Liver (tissue), 9 donors: ENCODE results near the gene GSG1. TPM values are rescaled to one million over a fixed set of nuclear protein-coding genes. Genes with fewer than 3 reads are reported as not detected.

Experiments used
- DNase-seq: peaks from one replicate; pipeline ENCODE4 v3.0.0-alpha.2; 2017; ENCODE audit warnings: low spot score
- H3K27ac ChIP-seq, 2 donors: one replicate each; pipeline ENCODE4 v1.7.0; 2013; ENCODE audit warnings: inconsistent platforms in 2 of 2, low read length in 2 of 2, control low read depth in 1 of 2, low read depth in 1 of 2, mild to moderate bottlenecking in 1 of 2
- H3K27me3 ChIP-seq, 4 donors: one replicate each; pipeline versions ENCODE4 v1.6.1 to v1.7.0; 2013; ENCODE audit warnings: low read length in 3 of 4, inconsistent platforms in 1 of 4, mild to moderate bottlenecking in 1 of 4, moderate library complexity in 1 of 4; ENCODE audit not compliant: control insufficient read depth in 4 of 4, insufficient read depth in 4 of 4
- H3K36me3 ChIP-seq, 4 donors: one replicate each; pipeline versions ENCODE4 v1.6.1 to v1.7.0; 2013; ENCODE audit warnings: low read length in 3 of 4, mild to moderate bottlenecking in 3 of 4, low read depth in 1 of 4, moderate library complexity in 1 of 4; ENCODE audit not compliant: control insufficient read depth in 4 of 4, insufficient read depth in 3 of 4
- H3K4me1 ChIP-seq, 4 donors: one replicate each; pipeline versions ENCODE4 v1.6.1 to v1.7.0; 2013; ENCODE audit warnings: low read length in 3 of 4, mild to moderate bottlenecking in 3 of 4, moderate library complexity in 1 of 4; ENCODE audit not compliant: control insufficient read depth in 4 of 4, insufficient read depth in 4 of 4
- H3K4me3 ChIP-seq, 3 donors: one replicate each; pipeline versions ENCODE4 v1.6.1 to v1.7.0; 2013; ENCODE audit warnings: low read length in 3 of 3, control low read depth in 1 of 3, low read depth in 1 of 3, mild to moderate bottlenecking in 1 of 3
- H3K9ac ChIP-seq, 2 donors: one replicate each; pipeline ENCODE4 v1.7.0; 2013; ENCODE audit warnings: low read length in 2 of 2, mild to moderate bottlenecking in 2 of 2, moderate library complexity in 2 of 2, control low read depth in 1 of 2, low read depth in 1 of 2
- H3K9me3 ChIP-seq, 4 donors: one replicate each; pipeline versions ENCODE4 v1.6.1 to v1.7.0; 2013; ENCODE audit warnings: low read length in 3 of 4; ENCODE audit not compliant: control insufficient read depth in 4 of 4
- EGR1 ChIP-seq, 2 donors: IDR thresholded peaks; 2 replicates each; pipeline ENCODE4 v1.6.1; 2016 to 2018; ENCODE audit warnings: antibody characterized with exemption in 2 of 2, low read depth in 2 of 2
- FOXA1 ChIP-seq: IDR thresholded peaks from 2 replicates; pipeline ENCODE4 v1.6.1; 2016; ENCODE audit warnings: antibody characterized with exemption
- FOXA2 ChIP-seq: IDR thresholded peaks from 2 replicates; pipeline ENCODE4 v1.6.1; 2016; ENCODE audit warnings: antibody characterized with exemption
- GABPA ChIP-seq, 2 donors: IDR thresholded peaks in 1 of 2; conservative IDR thresholded peaks in 1 of 2; 2 replicates each; pipeline ENCODE4 v1.6.1; 2016; ENCODE audit warnings: antibody characterized with exemption in 2 of 2, mild to moderate bottlenecking in 1 of 2, moderate library complexity in 1 of 2
- HNF4A ChIP-seq, 2 donors: conservative IDR thresholded peaks; 2 replicates each; pipeline ENCODE4 v1.6.1; 2016; ENCODE audit warnings: antibody characterized with exemption in 2 of 2, mild to moderate bottlenecking in 2 of 2
- HNF4G ChIP-seq: IDR thresholded peaks from 2 replicates; pipeline ENCODE4 v1.6.1; 2016; ENCODE audit warnings: antibody characterized with exemption
- JUND ChIP-seq, 2 donors: IDR thresholded peaks; 2 replicates each; pipeline ENCODE4 v1.6.1; 2016; ENCODE audit warnings: antibody characterized with exemption in 2 of 2
- RAD21 ChIP-seq, 2 donors: IDR thresholded peaks; 2 replicates each; pipeline ENCODE4 v1.6.1; 2016; ENCODE audit warnings: antibody characterized with exemption in 2 of 2, mild to moderate bottlenecking in 2 of 2
- RXRA ChIP-seq, 2 donors: IDR thresholded peaks; 2 replicates each; pipeline ENCODE4 v1.6.1; 2017 to 2018; ENCODE audit warnings: antibody characterized with exemption in 2 of 2, mild to moderate bottlenecking in 1 of 2
- SP1 ChIP-seq: IDR thresholded peaks from 2 replicates; pipeline ENCODE4 v1.6.1; 2018; ENCODE audit warnings: antibody characterized with exemption, mild to moderate bottlenecking
- TAF1 ChIP-seq: conservative IDR thresholded peaks from 2 replicates; pipeline ENCODE4 v1.6.1; 2016; ENCODE audit warnings: antibody characterized with exemption, mild to moderate bottlenecking
- YY1 ChIP-seq: IDR thresholded peaks from 2 replicates; pipeline ENCODE4 v1.6.1; 2016; ENCODE audit warnings: antibody characterized with exemption, mild to moderate bottlenecking
- WGBS: extraction: QIAGEN DNeasy Blood & Tissue Kit; methylation state at CpG from one replicate; pipeline ENCODE4 v1.1.7; 2013; 5-methylcytosine and 5-hydroxymethylcytosine counted together
- polyA plus RNA-seq, 2 donors: library from polyadenylated mRNA; stranded (reverse) in 1 of 2; unstranded in 1 of 2; fragments of 200-250 nt in 1 of 2; fragments of >200 nt in 1 of 2; fragmentation: Nextera tagmentation in 1 of 2; extraction: Ambion mirVana in 1 of 2; gene quantifications; one replicate each; pipeline versions ENCODE4 v1.2.1 to v1.2.3, GENCODE V29; 2013 to 2015
- total RNA-seq, 2 donors: library from RNA; depleted of rRNA; stranded (reverse); fragments of >200 nt; gene quantifications; one replicate each; pipeline ENCODE4 v1.2.3, GENCODE V29; 2014
- TF ChIP-seq, protein P1 (sequence below): IDR thresholded peaks from 2 replicates; pipeline ENCODE4 v1.6.1; 2016; ENCODE audit warnings: antibody characterized with exemption, mild to moderate bottlenecking
- TF ChIP-seq, protein P2 (sequence below): IDR thresholded peaks from 2 replicates; pipeline ENCODE4 v1.6.1; 2016; ENCODE audit warnings: antibody characterized with exemption
- TF ChIP-seq, protein P3 (sequence below): IDR thresholded peaks from 2 replicates; pipeline ENCODE4 v1.6.1; 2016; ENCODE audit warnings: antibody characterized with exemption
- TF ChIP-seq, protein P4 (sequence below): IDR thresholded peaks from 2 replicates; pipeline ENCODE4 v1.6.1; 2016; ENCODE audit warnings: antibody characterized with exemption
- TF ChIP-seq, protein P5 (sequence below): fragments of 150-350 bp; IDR thresholded peaks from 2 replicates; pipeline ENCODE4 v1.5.1; 2017; ENCODE audit warnings: improper control_type of control experiment, low read depth, low read length; ENCODE audit not compliant: missing input control
- donor health status: healthy.
- donor health status: healthy.
- donor health status: healthy.
- donor health status: healthy.
- donor health status: healthy.

GSG1 gene
- total and polyA plus RNA-seq, 4 donors, result not detected

DNA sequence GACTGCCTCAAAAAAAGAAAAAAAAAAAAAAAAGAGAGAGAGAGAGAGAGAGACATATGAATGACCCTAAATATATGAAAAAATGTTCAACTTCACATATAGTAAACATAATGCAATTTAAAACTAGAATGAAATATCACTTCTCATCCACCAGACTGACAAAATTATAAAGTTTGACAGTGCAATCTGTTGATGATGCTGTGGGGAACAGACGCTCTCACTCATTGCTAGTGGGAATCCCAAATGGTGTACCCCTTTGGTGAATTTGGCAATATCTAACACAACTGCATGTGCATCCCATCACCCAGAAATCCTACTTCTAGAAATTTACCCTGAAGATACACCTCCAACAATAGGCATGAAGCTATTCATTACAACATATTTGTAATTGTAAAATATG lies 2.3 kb upstream of the GSG1 start (continued):
- TF ChIP-seq, protein P1, sequence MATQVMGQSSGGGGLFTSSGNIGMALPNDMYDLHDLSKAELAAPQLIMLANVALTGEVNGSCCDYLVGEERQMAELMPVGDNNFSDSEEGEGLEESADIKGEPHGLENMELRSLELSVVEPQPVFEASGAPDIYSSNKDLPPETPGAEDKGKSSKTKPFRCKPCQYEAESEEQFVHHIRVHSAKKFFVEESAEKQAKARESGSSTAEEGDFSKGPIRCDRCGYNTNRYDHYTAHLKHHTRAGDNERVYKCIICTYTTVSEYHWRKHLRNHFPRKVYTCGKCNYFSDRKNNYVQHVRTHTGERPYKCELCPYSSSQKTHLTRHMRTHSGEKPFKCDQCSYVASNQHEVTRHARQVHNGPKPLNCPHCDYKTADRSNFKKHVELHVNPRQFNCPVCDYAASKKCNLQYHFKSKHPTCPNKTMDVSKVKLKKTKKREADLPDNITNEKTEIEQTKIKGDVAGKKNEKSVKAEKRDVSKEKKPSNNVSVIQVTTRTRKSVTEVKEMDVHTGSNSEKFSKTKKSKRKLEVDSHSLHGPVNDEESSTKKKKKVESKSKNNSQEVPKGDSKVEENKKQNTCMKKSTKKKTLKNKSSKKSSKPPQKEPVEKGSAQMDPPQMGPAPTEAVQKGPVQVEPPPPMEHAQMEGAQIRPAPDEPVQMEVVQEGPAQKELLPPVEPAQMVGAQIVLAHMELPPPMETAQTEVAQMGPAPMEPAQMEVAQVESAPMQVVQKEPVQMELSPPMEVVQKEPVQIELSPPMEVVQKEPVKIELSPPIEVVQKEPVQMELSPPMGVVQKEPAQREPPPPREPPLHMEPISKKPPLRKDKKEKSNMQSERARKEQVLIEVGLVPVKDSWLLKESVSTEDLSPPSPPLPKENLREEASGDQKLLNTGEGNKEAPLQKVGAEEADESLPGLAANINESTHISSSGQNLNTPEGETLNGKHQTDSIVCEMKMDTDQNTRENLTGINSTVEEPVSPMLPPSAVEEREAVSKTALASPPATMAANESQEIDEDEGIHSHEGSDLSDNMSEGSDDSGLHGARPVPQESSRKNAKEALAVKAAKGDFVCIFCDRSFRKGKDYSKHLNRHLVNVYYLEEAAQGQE, result no peak

DNA sequence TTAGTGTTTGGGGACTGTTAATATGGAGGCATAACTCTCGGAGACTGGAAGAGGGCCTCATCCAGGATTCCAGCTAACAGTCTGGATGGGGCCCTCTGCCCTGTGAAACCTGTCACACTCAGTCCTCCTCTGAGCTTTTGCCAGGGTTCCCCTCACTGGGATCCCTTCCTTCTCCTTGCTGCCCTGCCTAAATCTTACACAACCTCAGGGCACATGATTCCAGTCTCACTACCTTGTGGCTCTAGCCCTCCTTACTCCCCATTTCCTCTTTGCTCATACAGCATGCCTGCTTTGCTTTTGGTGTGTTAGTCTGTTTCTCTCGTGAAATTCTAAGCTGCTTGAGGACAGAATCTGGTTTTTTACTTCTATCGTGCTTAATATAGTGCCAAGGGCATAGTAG lies 942 bp upstream of the GSG1 start:
- WGBS, result 82% methylated on average over 3 of the region's 3 CpGs
- Histone ChIP-seq H3K4me3 (no peak overlapping the region), H3K27ac (no peak overlapping the region), H3K9me3 (peaks cover 0 to 3% (median 1%) of the 10 kb centered on the region in 4 donors), H3K27me3 (no peaks in the 10 kb centered on the region), H3K36me3 (no peaks in the 10 kb centered on the region), H3K9ac (no peak overlapping the region), H3K4me1 (peaks cover 0 to 9% (median 5%) of the 10 kb centered on the region in 4 donors)
- no peak for DNase-seq
- no peak for TF ChIP-seq TAF1
- no peak for TF ChIP-seq HNF4G
- TF ChIP-seq, protein P2, sequence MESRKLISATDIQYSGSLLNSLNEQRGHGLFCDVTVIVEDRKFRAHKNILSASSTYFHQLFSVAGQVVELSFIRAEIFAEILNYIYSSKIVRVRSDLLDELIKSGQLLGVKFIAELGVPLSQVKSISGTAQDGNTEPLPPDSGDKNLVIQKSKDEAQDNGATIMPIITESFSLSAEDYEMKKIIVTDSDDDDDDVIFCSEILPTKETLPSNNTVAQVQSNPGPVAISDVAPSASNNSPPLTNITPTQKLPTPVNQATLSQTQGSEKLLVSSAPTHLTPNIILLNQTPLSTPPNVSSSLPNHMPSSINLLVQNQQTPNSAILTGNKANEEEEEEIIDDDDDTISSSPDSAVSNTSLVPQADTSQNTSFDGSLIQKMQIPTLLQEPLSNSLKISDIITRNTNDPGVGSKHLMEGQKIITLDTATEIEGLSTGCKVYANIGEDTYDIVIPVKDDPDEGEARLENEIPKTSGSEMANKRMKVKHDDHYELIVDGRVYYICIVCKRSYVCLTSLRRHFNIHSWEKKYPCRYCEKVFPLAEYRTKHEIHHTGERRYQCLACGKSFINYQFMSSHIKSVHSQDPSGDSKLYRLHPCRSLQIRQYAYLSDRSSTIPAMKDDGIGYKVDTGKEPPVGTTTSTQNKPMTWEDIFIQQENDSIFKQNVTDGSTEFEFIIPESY, result no peak
- TF ChIP-seq HNF4A (conservative IDR thresholded peaks at IDR 0.05), result no peak
- TF ChIP-seq RXRA (IDR thresholded peaks at IDR 0.05), result no peak
- TF ChIP-seq, protein P3, sequence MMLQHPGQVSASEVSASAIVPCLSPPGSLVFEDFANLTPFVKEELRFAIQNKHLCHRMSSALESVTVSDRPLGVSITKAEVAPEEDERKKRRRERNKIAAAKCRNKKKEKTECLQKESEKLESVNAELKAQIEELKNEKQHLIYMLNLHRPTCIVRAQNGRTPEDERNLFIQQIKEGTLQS, result no peak
- TF ChIP-seq JUND (IDR thresholded peaks at IDR 0.05), result no peak
- TF ChIP-seq FOXA2, result no peak
- no peak for TF ChIP-seq EGR1 (IDR thresholded peaks at IDR 0.05; ENCODE audit: low read depth in 2 of 2)
- TF ChIP-seq SP1, result no peak
- TF ChIP-seq, protein P4, sequence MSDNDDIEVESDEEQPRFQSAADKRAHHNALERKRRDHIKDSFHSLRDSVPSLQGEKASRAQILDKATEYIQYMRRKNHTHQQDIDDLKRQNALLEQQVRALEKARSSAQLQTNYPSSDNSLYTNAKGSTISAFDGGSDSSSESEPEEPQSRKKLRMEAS, result no peak
- TF ChIP-seq FOXA1, result no peak
- no peak for TF ChIP-seq GABPA (IDR thresholded peaks at IDR 0.05 in 1 of 2, conservative IDR thresholded peaks at IDR 0.05 in 1 of 2)
- TF ChIP-seq, protein P5, sequence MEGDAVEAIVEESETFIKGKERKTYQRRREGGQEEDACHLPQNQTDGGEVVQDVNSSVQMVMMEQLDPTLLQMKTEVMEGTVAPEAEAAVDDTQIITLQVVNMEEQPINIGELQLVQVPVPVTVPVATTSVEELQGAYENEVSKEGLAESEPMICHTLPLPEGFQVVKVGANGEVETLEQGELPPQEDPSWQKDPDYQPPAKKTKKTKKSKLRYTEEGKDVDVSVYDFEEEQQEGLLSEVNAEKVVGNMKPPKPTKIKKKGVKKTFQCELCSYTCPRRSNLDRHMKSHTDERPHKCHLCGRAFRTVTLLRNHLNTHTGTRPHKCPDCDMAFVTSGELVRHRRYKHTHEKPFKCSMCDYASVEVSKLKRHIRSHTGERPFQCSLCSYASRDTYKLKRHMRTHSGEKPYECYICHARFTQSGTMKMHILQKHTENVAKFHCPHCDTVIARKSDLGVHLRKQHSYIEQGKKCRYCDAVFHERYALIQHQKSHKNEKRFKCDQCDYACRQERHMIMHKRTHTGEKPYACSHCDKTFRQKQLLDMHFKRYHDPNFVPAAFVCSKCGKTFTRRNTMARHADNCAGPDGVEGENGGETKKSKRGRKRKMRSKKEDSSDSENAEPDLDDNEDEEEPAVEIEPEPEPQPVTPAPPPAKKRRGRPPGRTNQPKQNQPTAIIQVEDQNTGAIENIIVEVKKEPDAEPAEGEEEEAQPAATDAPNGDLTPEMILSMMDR, result no peak
- TF ChIP-seq RAD21 (IDR thresholded peaks at IDR 0.05), result no peak
- TF ChIP-seq YY1, result no peak
